Ovary (tissue), 9 donors: ENCODE data around the gene VMP1. TPM values are rescaled to one million over a fixed set of nuclear protein-coding genes. Genes with fewer than 3 reads are reported as not detected.
"Not testable (repeated sequence)": the region's sequence is repeated elsewhere in the genome, so short reads cannot be mapped to it uniquely, and the experiment has no call there.

Source experiments
- DNase-seq, 5 donors: peaks; one replicate each; pipeline ENCODE4 v3.0.0-alpha.2; 2019 to 2020
- H3K27ac ChIP-seq, 2 donors: fragments of 200-600 bp; one replicate each; pipeline versions ENCODE4 v1.5.1 to v1.8.0; 2019 to 2022
- H3K27me3 ChIP-seq: fragments of 200-600 bp; one replicate; pipeline ENCODE4 v1.8.0; 2022
- H3K36me3 ChIP-seq: fragments of 200-600 bp; sonication (generic); one replicate; pipeline ENCODE4 v1.5.1; 2019
- H3K4me1 ChIP-seq: one replicate; pipeline ENCODE4 v1.8.1; 2013; ENCODE audit warnings: mild to moderate bottlenecking, moderate library complexity; ENCODE audit not compliant: insufficient read depth
- H3K4me3 ChIP-seq: fragments of 200-600 bp; sonication (generic); one replicate; pipeline ENCODE4 v1.5.1; 2017
- H3K9me3 ChIP-seq, 2 donors: fragments of 200-600 bp in 1 of 2; sonication (generic) in 1 of 2; one replicate each; pipeline versions ENCODE4 v1.5.1 to v1.8.1; 2013 to 2019; ENCODE audit warnings: mild to moderate bottlenecking in 1 of 2, moderate library complexity in 1 of 2
- CTCF ChIP-seq, 3 donors: fragments of 450-650 bp in 2 of 3; fragments of 200-600 bp in 1 of 3; IDR thresholded peaks; one replicate each; pipeline versions ENCODE4 v1.5.1 to v1.8.0; 2016 to 2022; ENCODE audit warnings: antibody characterized with exemption in 3 of 3, mild to moderate bottlenecking in 1 of 3
- EP300 ChIP-seq: sonication (generic); formaldehyde crosslinking; IDR thresholded peaks from one replicate; pipeline ENCODE4 v1.6.1; 2017; ENCODE audit warnings: antibody characterized with exemption
- POLR2A ChIP-seq: fragments of 450-650 bp; IDR thresholded peaks from one replicate; pipeline ENCODE4 v1.6.1; 2017; ENCODE audit warnings: antibody characterized with exemption, mild to moderate bottlenecking, moderate library complexity
- WGBS, 3 donors: extraction: QIAGEN DNeasy Blood & Tissue Kit in 1 of 3; methylation state at CpG; one replicate each; pipeline versions ENCODE4 v1.1.5 to v1.1.7; 2013 to 2017; 5-methylcytosine and 5-hydroxymethylcytosine counted together
- intact Hi-C, 4 donors: fragments of 100-400 bp; cut with DNase I; formaldehyde crosslinking; loops; one replicate each; pipeline versions ENCODE4 v1.11.0 to v1.15.1; 2022 to 2023
- polyA plus RNA-seq, 2 donors: library from polyadenylated mRNA; stranded (reverse); fragments of 200-250 nt in 1 of 2; fragments of 350-450 nt in 1 of 2; fragmentation: Illumina TruSeq in 1 of 2; extraction: RNeasy Lipid Tissue Mini Kit (QIAGEN cat#74804) in 1 of 2; gene quantifications; one replicate each; pipeline ENCODE4 v1.2.3, GENCODE V29; 2013 to 2014
- total RNA-seq, 7 donors: library from RNA; depleted of rRNA in 2 of 7; stranded (reverse); fragments of >200 nt in 2 of 7; fragmentation: NEBNext Ultra II Directional in 3 of 7; extraction: Animal tissue kit (Norgen Biotek cat#: 25700) in 3 of 7; gene quantifications; one replicate each; pipeline versions ENCODE4 v1.1.0 to v1.2.4, GENCODE V29; 2016 to 2023
- donor health status: DM: no; HTN: no; CAD: no; lungs with moderate emphysema.
- donor health status: DM: no; HTN: no; CAD: no.
- donor health status: Bipolar disorder and iron deficiency.
- donor health status: DM: yes; HTN: yes; CAD: no.
- donor health status: DM: no; HTN: no; CAD: no.
- donor health status: DM: yes; HTN: yes; CAD: no.

VMP1 gene
- total and polyA plus RNA-seq, 9 donors = 63.5 to 667 (median 154) TPM

- TF ChIP-seq POLR2A (no peak), CTCF (IDR thresholded peaks at IDR 0.05) (no peak), EP300 (no peak)
- intact Hi-C loops = no loop called here
- 59 to 73% (median 69%) methylated on average over 2 of the region's 2 CpGs for WGBS, 3 donors
- DNase-seq = no peak
- Histone ChIP-seq H3K27me3 (no peaks in the 10 kb centered on the region), H3K4me3 (no peak overlapping the region), H3K4me1 (peaks cover 13% of the 10 kb centered on the region), H3K27ac (peak overlapping the region in 1 of 2 donors; percentile 44), H3K9me3 (no peaks in the 10 kb centered on the region), H3K36me3 (no peaks in the 10 kb centered on the region)
Measured at GRCh38 chr17:59828478-59828760, 121.0 kb downstream of the VMP1 start.

- intact Hi-C loops, H3K4me3 ChIP-seq, H3K27me3 ChIP-seq, H3K9me3 ChIP-seq, H3K36me3 ChIP-seq: not testable (repeated sequence)
- Histone ChIP-seq H3K27ac (peak overlapping the region in 1 of 2 donors; percentile 44), H3K4me1 (peaks cover 13% of the 10 kb centered on the region)
- 30 to 36% (median 32%) methylated on average over 7 of the region's 7 CpGs for WGBS, 3 donors
- peak in 1 of 5 donors; percentile 47 for DNase-seq
Measured at GRCh38 chr17:59828819-59829216, 121.4 kb downstream of the VMP1 start.

- Histone ChIP-seq H3K36me3 (no peaks in the 10 kb centered on the region), H3K9me3 (no peaks in the 10 kb centered on the region), H3K4me1 (peaks cover 13% of the 10 kb centered on the region), H3K27me3 (no peaks in the 10 kb centered on the region), H3K4me3 (no peak overlapping the region), H3K27ac (peak overlapping the region in 1 of 2 donors; percentile 44)
- intact Hi-C loops = no loop called here
- no peak for TF ChIP-seq CTCF (IDR thresholded peaks at IDR 0.05)
- TF ChIP-seq EP300 = peak; percentile 28
- 9 to 12% (median 11%) methylated on average over 4 of the region's 4 CpGs for WGBS, 3 donors
- DNase-seq = no peak
Measured at GRCh38 chr17:59829217-59830006, 122.0 kb downstream of the VMP1 start.

- peaks cover 13% of the 10 kb centered on the region for H3K4me1 ChIP-seq
- H3K9me3 ChIP-seq = no peaks in the 10 kb centered on the region
- TF ChIP-seq CTCF (IDR thresholded peaks at IDR 0.05) = no peak
- no peak for TF ChIP-seq POLR2A
- TF ChIP-seq EP300 = no peak
- no peaks in the 10 kb centered on the region for H3K27me3 ChIP-seq
- H3K27ac ChIP-seq = peak overlapping the region in 1 of 2 donors; percentile 44
- H3K36me3 ChIP-seq = no peaks in the 10 kb centered on the region
- no peak overlapping the region for H3K4me3 ChIP-seq
- intact Hi-C loops = no loop called here
- DNase-seq = no peak
- 66 to 75% (median 73%) methylated on average over 3 of the region's 3 CpGs for WGBS, 3 donors
Measured at GRCh38 chr17:59830007-59830630, 122.7 kb downstream of the VMP1 start.

DNA sequence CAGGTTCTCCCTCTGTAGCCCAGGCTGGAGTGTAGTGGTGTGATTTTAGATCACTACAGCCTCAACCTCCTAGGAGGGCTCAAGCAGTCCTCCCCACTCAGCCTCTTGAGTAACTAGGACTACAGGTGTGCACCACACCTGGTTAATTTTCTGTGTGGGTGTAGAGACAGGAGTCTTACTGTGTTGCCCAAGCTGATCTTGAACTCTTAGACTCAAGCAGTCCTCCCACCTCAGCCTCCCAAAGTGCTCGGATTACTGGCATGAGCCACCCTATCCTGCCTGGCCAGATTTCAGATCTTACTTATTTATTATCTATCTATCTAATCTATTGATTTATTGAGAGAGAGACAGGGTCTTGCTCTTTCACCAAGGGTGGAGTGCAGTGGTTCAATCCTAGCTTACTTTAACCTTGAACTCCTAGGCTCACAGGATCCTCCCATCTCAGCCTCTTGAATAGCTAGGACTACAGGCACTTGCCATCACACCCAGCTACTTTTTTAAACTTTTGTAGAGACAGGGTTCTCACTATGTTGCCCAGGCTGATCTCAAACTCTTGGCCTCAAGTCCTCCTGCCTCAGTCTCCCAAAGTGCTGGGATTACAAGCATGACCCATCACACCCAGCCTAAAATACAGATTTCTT is 123.5 kb downstream of the VMP1 start:
- no peak for DNase-seq
- 36 to 63% (median 48%) methylated on average over 1 of the region's 1 CpG for WGBS, 3 donors
- H3K36me3 ChIP-seq = no peaks in the 10 kb centered on the region
- intact Hi-C loops = no loop called here
- H3K9me3 ChIP-seq = no peaks in the 10 kb centered on the region
- no peak overlapping the region for H3K4me3 ChIP-seq
- no peak for TF ChIP-seq EP300
- TF ChIP-seq CTCF (IDR thresholded peaks at IDR 0.05) = no peak
- TF ChIP-seq POLR2A = no peak
- H3K4me1 ChIP-seq = peaks cover 13% of the 10 kb centered on the region
- peak overlapping the region in 1 of 2 donors; percentile 18 for H3K27ac ChIP-seq
- H3K27me3 ChIP-seq = no peaks in the 10 kb centered on the region
